Neural progenitor cell (in vitro differentiated cells): ENCODE measurements around the gene GPR107. TPM values are rescaled to one million over a fixed set of nuclear protein-coding genes. Genes with fewer than 3 reads are reported as not detected.

ENCODE experiments used
- DNase-seq: peaks from one replicate; pipeline ENCODE4 v3.0.0-alpha.2; 2016; ENCODE audit warnings: low spot score
- H2AFZ ChIP-seq: fragments of 200-600 bp; sonication (generic); replicated peaks from 2 replicates; pipeline ENCODE4 v1.6.1; 2016; ENCODE audit warnings: antibody characterized with exemption
- H3F3A ChIP-seq: fragments of 200-600 bp; sonication (generic); 2 replicates; pipeline ENCODE4 v1.6.1; 2016; ENCODE audit warnings: antibody characterized with exemption, low read depth
- H3K27ac ChIP-seq: fragments of 200-600 bp; sonication (generic); 2 replicates; pipeline ENCODE4 v1.5.1; 2016; ENCODE audit warnings: mild to moderate bottlenecking
- H3K27me3 ChIP-seq: fragments of 200-600 bp; sonication (generic); 2 replicates; pipeline ENCODE4 v1.6.1; 2016; ENCODE audit warnings: mild to moderate bottlenecking, moderate library complexity
- H3K36me3 ChIP-seq: fragments of 200-600 bp; sonication (generic); 2 replicates; pipeline ENCODE4 v1.5.1; 2016
- H3K4me1 ChIP-seq: fragments of 200-600 bp; sonication (generic); 2 replicates; pipeline ENCODE4 v1.6.1; 2016; ENCODE audit warnings: mixed run types
- H3K4me2 ChIP-seq: fragments of 200-600 bp; sonication (generic); 2 replicates; pipeline ENCODE4 v1.6.1; 2016
- H3K4me3 ChIP-seq: fragments of 200-600 bp; sonication (generic); 2 replicates; pipeline ENCODE4 v1.5.1; 2016
- H3K79me2 ChIP-seq: fragments of 200-600 bp; sonication (generic); 2 replicates; pipeline ENCODE4 v1.6.1; 2016; ENCODE audit warnings: low read depth
- H3K9ac ChIP-seq: fragments of 200-600 bp; sonication (generic); 2 replicates; pipeline ENCODE4 v1.6.1; 2016
- H3K9me3 ChIP-seq: fragments of 200-600 bp; sonication (generic); 2 replicates; pipeline ENCODE4 v1.5.1; 2016; ENCODE audit warnings: low read depth
- H4K20me1 ChIP-seq: fragments of 200-600 bp; sonication (generic); 2 replicates; pipeline ENCODE4 v1.6.1; 2016; ENCODE audit warnings: low read depth
- H3K27ac Mint-ChIP-seq: 3 replicates; pipeline ENCODE4 v1.8.0; 2021; ENCODE audit warnings: mixed read lengths
- H3K27me3 Mint-ChIP-seq: 2 replicates; pipeline ENCODE4 v1.8.0; 2022; ENCODE audit warnings: low read depth, mild to moderate bottlenecking, inconsistent platforms, moderate library complexity, mixed read lengths; ENCODE audit not compliant: insufficient read depth
- H3K36me3 Mint-ChIP-seq: 3 replicates; pipeline ENCODE4 v1.8.0; 2021; ENCODE audit warnings: mixed read lengths
- H3K4me1 Mint-ChIP-seq: 3 replicates; pipeline ENCODE4 v1.8.0; 2021; ENCODE audit warnings: mixed read lengths
- H3K4me3 Mint-ChIP-seq: 3 replicates; pipeline ENCODE4 v1.8.0; 2021; ENCODE audit warnings: mild to moderate bottlenecking, moderate library complexity, mixed read lengths
- H3K9me3 Mint-ChIP-seq: 3 replicates; pipeline ENCODE4 v1.8.0; 2020; ENCODE audit warnings: mixed read lengths
- CTCF ChIP-seq: fragments of 200-600 bp; sonication (generic); IDR thresholded peaks from 2 replicates; pipeline ENCODE4 v1.5.1; 2017; ENCODE audit warnings: antibody characterized with exemption, mild to moderate bottlenecking
- EZH2 ChIP-seq: fragments of 200-600 bp; sonication (generic); IDR thresholded peaks from 2 replicates; pipeline ENCODE4 v1.6.1; 2017; ENCODE audit warnings: antibody characterized with exemption, mild to moderate bottlenecking, moderate library complexity
- EZH2phosphoT487 ChIP-seq: fragments of 200-600 bp; sonication (generic); IDR thresholded peaks from 2 replicates; pipeline ENCODE4 v1.6.1; 2017; ENCODE audit warnings: antibody characterized with exemption
- total RNA-seq: library from RNA; depleted of rRNA; stranded (reverse); fragments of >200 nt; gene quantifications from 2 replicates; pipeline ENCODE4 v1.2.3, GENCODE V29; 2015; ENCODE audit warnings: low replicate concordance

GPR107 gene
- total RNA-seq, 1 donor from 2014 or later = 33.8 TPM

- Histone ChIP-seq H3K27ac (no peak overlapping the region), H2AFZ (no peak overlapping the region), H3K9me3 (no peaks in the 10 kb centered on the region), H3K79me2 (no peaks in the 10 kb centered on the region), H4K20me1 (no peaks in the 10 kb centered on the region), H3K4me3 (no peak overlapping the region), H3K4me2 (no peak overlapping the region), H3K27me3 (no peaks in the 10 kb centered on the region), H3F3A (peaks cover 10% of the 10 kb centered on the region), H3K9ac (no peak overlapping the region), H3K36me3 (no peaks in the 10 kb centered on the region), H3K4me1 (no peaks in the 10 kb centered on the region)
- peaks cover 4% of the 10 kb centered on the region for H3K27me3 Mint-ChIP-seq
- no peak for DNase-seq
- H3K9me3 Mint-ChIP-seq = no peaks in the 10 kb centered on the region
- H3K4me1 Mint-ChIP-seq = no peaks in the 10 kb centered on the region
- no peak overlapping the region for H3K27ac Mint-ChIP-seq
- TF ChIP-seq EZH2 = no peak
- TF ChIP-seq CTCF = no peak
- no peak for TF ChIP-seq EZH2phosphoT487
- peaks cover 12% of the 10 kb centered on the region for H3K36me3 Mint-ChIP-seq
- no peak overlapping the region for H3K4me3 Mint-ChIP-seq
These were observed 48.2 kb downstream of the GPR107 start for GRCh38 chr9:130101915-130102314.

GRCh38 chr9:130104491-130105193 is 50.9 kb downstream of the GPR107 start:
- no peaks in the 10 kb centered on the region for H3K27me3 ChIP-seq
- no peaks in the 10 kb centered on the region for H3K36me3 ChIP-seq
- no peaks in the 10 kb centered on the region for H3K9me3 ChIP-seq
- H4K20me1 ChIP-seq = no peaks in the 10 kb centered on the region
- TF ChIP-seq EZH2 = no peak
- TF ChIP-seq EZH2phosphoT487 = no peak
- no peak for TF ChIP-seq CTCF
- H3K27me3 Mint-ChIP-seq = peaks cover 2% of the 10 kb centered on the region
- H3F3A ChIP-seq = peaks cover 5% of the 10 kb centered on the region
- peaks cover 16% of the 10 kb centered on the region for H3K36me3 Mint-ChIP-seq
- DNase-seq = no peak
- H3K4me1 Mint-ChIP-seq = no peaks in the 10 kb centered on the region
- H2AFZ ChIP-seq = no peak overlapping the region
- no peak overlapping the region for H3K27ac Mint-ChIP-seq
- no peaks in the 10 kb centered on the region for H3K9me3 Mint-ChIP-seq
- no peaks in the 10 kb centered on the region for H3K79me2 ChIP-seq
- no peak overlapping the region for H3K4me3 ChIP-seq
- no peak overlapping the region for H3K4me2 ChIP-seq
- no peak overlapping the region for H3K9ac ChIP-seq
- H3K4me1 ChIP-seq = no peaks in the 10 kb centered on the region
- no peak overlapping the region for H3K4me3 Mint-ChIP-seq
- H3K27ac ChIP-seq = no peak overlapping the region

- no peak overlapping the region for H3K27ac Mint-ChIP-seq
- no peaks in the 10 kb centered on the region for H3K36me3 ChIP-seq
These were observed 53.1 kb downstream of the GPR107 start for GRCh38 chr9:130106860-130107233.

More at GRCh38 chr9:130106860-130107233, 53.1 kb downstream of the GPR107 start:
- Mint-ChIP-seq H3K4me3 (no peak overlapping the region), H3K27me3 (peaks cover 2% of the 10 kb centered on the region), H3K4me1 (no peaks in the 10 kb centered on the region), H3K36me3 (peaks cover 13% of the 10 kb centered on the region), H3K9me3 (no peaks in the 10 kb centered on the region)
- TF ChIP-seq CTCF = no peak
- TF ChIP-seq EZH2phosphoT487 = no peak
- no peak for TF ChIP-seq EZH2
- Histone ChIP-seq H3F3A (peaks cover 5% of the 10 kb centered on the region), H4K20me1 (no peaks in the 10 kb centered on the region), H3K27ac (no peak overlapping the region), H3K4me3 (no peak overlapping the region), H3K79me2 (no peaks in the 10 kb centered on the region), H3K4me2 (no peak overlapping the region), H3K4me1 (no peaks in the 10 kb centered on the region), H3K27me3 (no peaks in the 10 kb centered on the region), H2AFZ (no peak overlapping the region), H3K9ac (no peak overlapping the region), H3K9me3 (no peaks in the 10 kb centered on the region)
- DNase-seq = no peak
